Ishikawa (cell line): Measurements from ENCODE around the gene TCTN1.

ENCODE experiments used
- CEBPB ChIP-seq: IDR thresholded peaks from 2 replicates; pipeline ENCODE4 v1.6.1; 2012
- CREB1 ChIP-seq: IDR thresholded peaks from 2 replicates; pipeline ENCODE4 v1.6.1; 2012; ENCODE audit warnings: low read depth
- EGR1 ChIP-seq: IDR thresholded peaks from 2 replicates; pipeline ENCODE4 v1.6.1; 2012
- EP300 ChIP-seq: IDR thresholded peaks from 2 replicates; pipeline ENCODE4 v1.6.1; 2012; ENCODE audit warnings: borderline replicate concordance
- FOXM1 ChIP-seq: IDR thresholded peaks from 2 replicates; pipeline ENCODE4 v1.6.1; 2012; ENCODE audit warnings: low read depth, borderline replicate concordance
- MAX ChIP-seq: IDR thresholded peaks from 2 replicates; pipeline ENCODE4 v1.6.1; 2012
- NFIC ChIP-seq: IDR thresholded peaks from 2 replicates; pipeline ENCODE4 v1.6.1; 2012
- RAD21 ChIP-seq: IDR thresholded peaks from 2 replicates; pipeline ENCODE4 v1.6.1; 2012; ENCODE audit warnings: low read depth
- REST ChIP-seq: IDR thresholded peaks from 2 replicates; pipeline ENCODE4 v1.6.1; 2012; ENCODE audit warnings: low read depth, mild to moderate bottlenecking
- TAF1 ChIP-seq: IDR thresholded peaks from 2 replicates; pipeline ENCODE4 v1.6.1; 2012; ENCODE audit warnings: low read depth, mild to moderate bottlenecking
- TCF12 ChIP-seq: IDR thresholded peaks from 2 replicates; pipeline ENCODE4 v1.6.1; 2012; ENCODE audit warnings: low read depth
- TEAD4 ChIP-seq: IDR thresholded peaks from 2 replicates; pipeline ENCODE4 v1.6.1; 2012
- USF1 ChIP-seq: IDR thresholded peaks from 2 replicates; pipeline ENCODE4 v1.6.1; 2012
- YY1 ChIP-seq: IDR thresholded peaks from 2 replicates; pipeline ENCODE4 v1.6.1; 2012; ENCODE audit warnings: low read depth
- ZBTB7A ChIP-seq: IDR thresholded peaks from 2 replicates; pipeline ENCODE4 v1.6.1; 2012; ENCODE audit warnings: low read depth

TCTN1 gene

GRCh38 chr12:110667671-110668070 is 53.7 kb downstream of the TCTN1 start:
- TF ChIP-seq ZBTB7A: no peak
- TF ChIP-seq USF1: no peak
- no peak for TF ChIP-seq TEAD4

- TF ChIP-seq ZBTB7A (no peak), TEAD4 (no peak), CEBPB (no peak), TAF1 (no peak), RAD21 (no peak), MAX (no peak), CREB1 (no peak), REST (no peak)
Measured at GRCh38 chr12:110668480-110669192, 54.7 kb downstream of the TCTN1 start.

GRCh38 chr12:110669193-110669502 is 55.2 kb downstream of the TCTN1 start:
- TF ChIP-seq TAF1 (no peak), FOXM1 (no peak), REST (no peak), NFIC (no peak), EP300 (no peak), YY1 (no peak), CREB1 (no peak), EGR1 (no peak), TEAD4 (no peak), ZBTB7A (no peak), CEBPB (no peak), TCF12 (no peak), MAX (no peak), USF1 (no peak), RAD21 (no peak)

- TF ChIP-seq TEAD4 (no peak), EP300 (no peak), TCF12 (no peak), TAF1 (no peak)
Measured at GRCh38 chr12:110670161-110670701, 56.3 kb downstream of the TCTN1 start.

GRCh38 chr12:110676171-110676570 is 62.2 kb downstream of the TCTN1 start:
- TF ChIP-seq YY1 (no peak), REST (no peak), MAX (no peak)
